Bladder microvascular endothelial cell (primary cell): ENCODE measurements around the gene GPR17. TPM values are rescaled to one million over a fixed set of nuclear protein-coding genes. Genes with fewer than 3 reads are reported as not detected.

Experiments
- total RNA-seq: library from RNA; depleted of rRNA; stranded (reverse); fragments of >200 nt; gene quantifications from 2 replicates; pipeline ENCODE4 v1.2.3, GENCODE V29; 2014

Gene GPR17, protein sequence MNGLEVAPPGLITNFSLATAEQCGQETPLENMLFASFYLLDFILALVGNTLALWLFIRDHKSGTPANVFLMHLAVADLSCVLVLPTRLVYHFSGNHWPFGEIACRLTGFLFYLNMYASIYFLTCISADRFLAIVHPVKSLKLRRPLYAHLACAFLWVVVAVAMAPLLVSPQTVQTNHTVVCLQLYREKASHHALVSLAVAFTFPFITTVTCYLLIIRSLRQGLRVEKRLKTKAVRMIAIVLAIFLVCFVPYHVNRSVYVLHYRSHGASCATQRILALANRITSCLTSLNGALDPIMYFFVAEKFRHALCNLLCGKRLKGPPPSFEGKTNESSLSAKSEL
- total RNA-seq = not detected in 2 replicates

DNA sequence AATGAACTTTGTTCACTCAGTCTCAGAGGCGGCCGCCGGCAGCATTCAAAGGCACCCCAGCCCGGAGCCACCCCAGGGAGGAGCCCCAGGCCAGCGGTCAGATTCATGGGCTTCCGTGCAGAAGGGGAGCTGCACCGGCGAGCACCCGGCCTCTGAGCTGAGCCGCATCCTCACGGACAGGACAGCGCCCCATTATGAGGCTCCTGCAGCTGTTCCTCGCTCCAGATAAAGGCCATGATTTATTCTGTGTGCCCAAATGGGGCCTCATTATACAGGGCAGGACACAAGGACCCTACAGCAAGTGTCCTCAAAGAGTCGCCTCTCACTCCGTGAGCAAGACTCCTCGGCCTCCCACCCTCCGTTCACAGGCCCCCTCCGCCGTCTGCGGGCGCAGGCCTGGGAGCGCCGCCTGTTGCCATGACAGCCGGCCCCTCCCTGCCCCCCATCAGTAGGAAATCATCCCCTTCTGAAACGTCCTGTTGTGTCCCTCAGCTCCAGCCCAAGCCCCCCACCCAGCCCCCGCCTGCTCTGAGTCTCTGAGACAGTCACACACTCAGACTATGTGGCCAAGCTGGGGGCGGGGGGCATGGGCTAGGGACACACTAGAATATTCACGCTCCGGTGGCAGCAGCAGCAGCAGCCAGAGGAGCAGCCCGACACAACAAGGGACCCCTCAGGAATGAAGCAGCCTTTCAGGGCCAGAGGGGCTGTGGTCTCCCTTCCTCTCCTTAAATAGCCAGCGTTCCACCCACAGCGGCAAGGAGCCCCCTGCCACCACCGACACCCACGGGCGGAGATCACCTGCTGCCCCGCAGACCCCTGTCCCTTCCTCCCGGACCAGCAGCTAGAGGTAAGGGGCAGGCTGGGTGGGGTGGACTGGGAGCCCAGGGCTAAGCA is at the start of gene GPR17:
Gene GPR17 (plus strand): TSS at position 759 of the 897 bp plus-strand sequence. CDS start 4,583 bp downstream, outside the sequence.

DNA sequence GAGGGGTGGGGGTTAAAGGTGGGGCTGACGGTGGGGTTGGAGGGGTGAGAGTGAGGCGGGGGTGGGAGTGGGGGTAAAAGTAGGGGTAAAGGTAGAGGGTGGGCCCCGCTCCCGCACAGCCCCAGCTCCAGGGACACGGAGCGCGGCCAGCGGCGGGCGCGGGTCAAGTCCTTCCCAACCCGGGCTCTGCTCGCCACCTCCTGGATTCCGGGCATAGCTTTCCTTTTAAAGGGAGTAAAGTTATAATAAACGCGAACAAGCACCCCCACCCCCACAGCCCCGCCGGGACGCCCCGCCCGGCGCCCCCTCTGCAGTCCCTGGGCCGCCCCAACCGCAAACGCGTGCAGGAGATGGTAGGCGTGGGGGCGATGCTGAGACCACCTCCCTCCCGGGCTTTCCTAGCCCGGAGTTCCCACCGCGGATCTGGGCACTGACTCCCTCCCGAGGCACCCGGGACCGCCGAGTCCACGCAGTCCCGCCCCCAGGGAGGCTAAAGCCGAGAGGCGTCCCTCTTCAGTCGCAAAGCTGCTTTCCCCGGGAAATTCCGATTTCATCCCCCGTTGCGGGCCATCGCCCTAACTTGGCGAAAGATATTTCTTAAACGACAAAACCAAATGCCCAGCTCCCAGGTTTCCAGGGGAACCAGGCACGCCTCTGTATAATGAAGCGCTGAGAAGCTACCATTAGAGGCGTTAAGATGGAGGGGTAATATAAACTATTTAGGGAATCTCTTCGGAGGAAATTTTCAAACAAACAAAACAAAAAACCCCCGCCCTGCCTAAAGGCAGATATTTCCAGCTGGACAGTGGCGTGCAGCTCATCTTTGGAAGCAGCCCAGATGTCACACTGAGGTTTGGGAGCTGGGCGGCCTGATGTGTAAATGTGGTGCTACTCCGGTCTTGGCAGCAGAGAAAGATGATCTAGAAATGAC is 29.6 kb downstream of the GPR17 start, which contains the start of gene LIMS2:
Gene LIMS2 (minus strand): TSS at position 200 of the 931 bp plus-strand sequence. CDS start 506 bp downstream, outside the sequence.

DNA sequence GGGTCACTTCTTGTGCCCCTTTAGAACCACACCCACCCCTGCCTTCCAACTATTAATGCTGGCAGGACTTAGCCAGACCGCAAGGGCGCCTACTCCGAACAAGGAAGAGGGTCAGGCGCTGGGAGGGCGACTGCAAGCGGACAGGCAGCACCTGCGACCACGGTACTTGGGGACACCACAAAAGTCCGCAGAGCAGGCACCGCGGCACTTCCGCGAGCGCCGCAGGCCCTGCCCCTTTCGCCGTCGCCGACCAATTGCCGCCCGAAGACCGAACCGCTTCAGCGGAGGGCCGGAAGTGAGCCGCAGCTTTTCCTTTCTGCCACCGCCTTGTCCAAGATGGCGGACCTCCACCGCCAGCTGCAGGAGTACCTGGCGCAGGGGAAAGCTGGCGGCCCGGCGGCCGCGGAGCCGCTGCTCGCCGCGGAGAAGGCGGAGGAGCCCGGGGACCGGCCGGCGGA is 55.3 kb downstream of the GPR17 start, which contains the start of gene SFT2D3:
Gene SFT2D3 (plus strand): TSS at position 305 of the 458 bp plus-strand sequence. CDS start 32 bp downstream, at position 337.

Other genes with a start within 250 kb of the GPR17 start
- not detected in 2 replicates for gene PROC, start 227.7 kb upstream of the GPR17 start, total RNA-seq
- gene IWS1, start 119.7 kb upstream of the GPR17 start, total RNA-seq = 29.1 and 49.3 TPM in 2 replicates
- under 0.01 and 0.06 TPM in 2 replicates for gene MYO7B, start 110.5 kb upstream of the GPR17 start, total RNA-seq
- 11.2 and 20.9 TPM in 2 replicates for gene LIMS2, start 29.4 kb downstream of the GPR17 start, total RNA-seq
- 2.1 and 2.6 TPM in 2 replicates for gene SFT2D3, start 55.3 kb downstream of the GPR17 start, total RNA-seq
- 16.7 and 59.1 TPM in 2 replicates for gene WDR33, start 165.0 kb downstream of the GPR17 start, total RNA-seq
- gene POLR2D, start 212.0 kb downstream of the GPR17 start, total RNA-seq = 16.0 and 33.9 TPM in 2 replicates
- gene AMMECR1L, start 239.8 kb downstream of the GPR17 start, total RNA-seq = 12.3 and 24.2 TPM in 2 replicates